Loucy (cell line): ENCODE data around the gene OIT3.
"Not testable (repeated sequence)": the region's sequence is repeated elsewhere in the genome, so short reads cannot be mapped to it uniquely, and the experiment has no call there.

ENCODE experiments used
- EZH2phosphoT487 ChIP-seq: fragments of 200-600 bp; IDR thresholded peaks from 2 replicates; pipeline ENCODE4 v1.6.1; 2018; ENCODE audit warnings: antibody characterized with exemption, mild to moderate bottlenecking, moderate library complexity, borderline replicate concordance
- TF ChIP-seq, protein P1 (sequence below): fragments of 200-600 bp; sonication (generic); conservative IDR thresholded peaks from 2 replicates; pipeline ENCODE4 v1.5.1; 2014; ENCODE audit warnings: mild to moderate bottlenecking, antibody characterized with exemption, low read length

DNA sequence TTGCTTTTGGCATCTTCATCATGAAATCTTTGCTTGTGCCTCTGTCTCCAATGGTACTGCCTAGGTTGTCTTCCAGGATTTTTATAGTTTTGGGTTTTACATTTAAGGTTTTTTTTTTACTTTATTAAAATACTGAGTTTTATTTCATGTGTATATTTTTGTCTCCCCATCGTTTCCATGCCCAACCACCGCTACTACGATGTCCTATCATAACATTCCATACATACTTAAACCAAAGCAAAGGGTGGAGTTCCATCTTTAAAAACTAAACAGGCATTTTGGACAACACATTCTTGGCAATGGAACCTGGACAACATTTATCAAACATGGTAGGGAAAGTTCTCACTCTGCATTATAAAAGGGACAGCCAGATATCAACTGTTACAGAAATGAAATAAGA lies 23.7 kb downstream of the OIT3 start:
- TF ChIP-seq, protein P1, sequence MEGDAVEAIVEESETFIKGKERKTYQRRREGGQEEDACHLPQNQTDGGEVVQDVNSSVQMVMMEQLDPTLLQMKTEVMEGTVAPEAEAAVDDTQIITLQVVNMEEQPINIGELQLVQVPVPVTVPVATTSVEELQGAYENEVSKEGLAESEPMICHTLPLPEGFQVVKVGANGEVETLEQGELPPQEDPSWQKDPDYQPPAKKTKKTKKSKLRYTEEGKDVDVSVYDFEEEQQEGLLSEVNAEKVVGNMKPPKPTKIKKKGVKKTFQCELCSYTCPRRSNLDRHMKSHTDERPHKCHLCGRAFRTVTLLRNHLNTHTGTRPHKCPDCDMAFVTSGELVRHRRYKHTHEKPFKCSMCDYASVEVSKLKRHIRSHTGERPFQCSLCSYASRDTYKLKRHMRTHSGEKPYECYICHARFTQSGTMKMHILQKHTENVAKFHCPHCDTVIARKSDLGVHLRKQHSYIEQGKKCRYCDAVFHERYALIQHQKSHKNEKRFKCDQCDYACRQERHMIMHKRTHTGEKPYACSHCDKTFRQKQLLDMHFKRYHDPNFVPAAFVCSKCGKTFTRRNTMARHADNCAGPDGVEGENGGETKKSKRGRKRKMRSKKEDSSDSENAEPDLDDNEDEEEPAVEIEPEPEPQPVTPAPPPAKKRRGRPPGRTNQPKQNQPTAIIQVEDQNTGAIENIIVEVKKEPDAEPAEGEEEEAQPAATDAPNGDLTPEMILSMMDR: not testable (repeated sequence)
- TF ChIP-seq EZH2phosphoT487: not testable (repeated sequence)
